ENCODE measurements around the gene KCNAB1. TPM values are rescaled to one million over a fixed set of nuclear protein-coding genes. Genes with fewer than 3 reads are reported as not detected.

The KCNAB1 gene
- total and polyA plus RNA-seq, 2 experiments from 2014 or later = 0.80 to 1.4 TPM

- TF ChIP-seq EZH2phosphoT487 (IDR thresholded peaks at IDR 0.05; ENCODE audit: low read depth, severe bottlenecking, unreplicated experiment) = no peak
- TF ChIP-seq, protein P1, sequence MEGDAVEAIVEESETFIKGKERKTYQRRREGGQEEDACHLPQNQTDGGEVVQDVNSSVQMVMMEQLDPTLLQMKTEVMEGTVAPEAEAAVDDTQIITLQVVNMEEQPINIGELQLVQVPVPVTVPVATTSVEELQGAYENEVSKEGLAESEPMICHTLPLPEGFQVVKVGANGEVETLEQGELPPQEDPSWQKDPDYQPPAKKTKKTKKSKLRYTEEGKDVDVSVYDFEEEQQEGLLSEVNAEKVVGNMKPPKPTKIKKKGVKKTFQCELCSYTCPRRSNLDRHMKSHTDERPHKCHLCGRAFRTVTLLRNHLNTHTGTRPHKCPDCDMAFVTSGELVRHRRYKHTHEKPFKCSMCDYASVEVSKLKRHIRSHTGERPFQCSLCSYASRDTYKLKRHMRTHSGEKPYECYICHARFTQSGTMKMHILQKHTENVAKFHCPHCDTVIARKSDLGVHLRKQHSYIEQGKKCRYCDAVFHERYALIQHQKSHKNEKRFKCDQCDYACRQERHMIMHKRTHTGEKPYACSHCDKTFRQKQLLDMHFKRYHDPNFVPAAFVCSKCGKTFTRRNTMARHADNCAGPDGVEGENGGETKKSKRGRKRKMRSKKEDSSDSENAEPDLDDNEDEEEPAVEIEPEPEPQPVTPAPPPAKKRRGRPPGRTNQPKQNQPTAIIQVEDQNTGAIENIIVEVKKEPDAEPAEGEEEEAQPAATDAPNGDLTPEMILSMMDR (IDR thresholded peaks at IDR 0.05; ENCODE audit: poor library complexity) = no peak
- TF ChIP-seq EZH2 (IDR thresholded peaks at IDR 0.05; ENCODE audit: borderline replicate concordance) = no peak
- H3K4me2 ChIP-seq = no peak overlapping the region
- no peaks in the 10 kb centered on the region for H4K20me1 ChIP-seq (ENCODE audit: insufficient read depth, poor library complexity, severe bottlenecking)
- no peak overlapping the region for H3K27ac ChIP-seq
- no peak overlapping the region for H3K4me3 ChIP-seq
- H3K36me3 ChIP-seq (replicated peaks; ENCODE audit: insufficient read depth, low read depth) = no peaks in the 10 kb centered on the region
- no peaks in the 10 kb centered on the region for H3K79me2 ChIP-seq
- no peaks in the 10 kb centered on the region for H3K4me1 ChIP-seq (ENCODE audit: insufficient read depth)
- no peaks in the 10 kb centered on the region for H3K9me2 ChIP-seq (replicated peaks; ENCODE audit: insufficient read depth)
- H3K27me3 ChIP-seq = no peaks in the 10 kb centered on the region
- H3K9me3 ChIP-seq (ENCODE audit: low read depth) = no peaks in the 10 kb centered on the region
- no peak overlapping the region for H2AFZ ChIP-seq
- DNase-seq (ENCODE audit: low spot score) = no peak
Observed at GRCh38 chr3:156577736-156578135, 457.4 kb downstream of the KCNAB1 start.

- no peaks in the 10 kb centered on the region for H3K79me2 ChIP-seq
- H3K4me1 ChIP-seq (ENCODE audit: insufficient read depth) = no peaks in the 10 kb centered on the region
- no peak overlapping the region for H3K4me2 ChIP-seq
- H4K20me1 ChIP-seq (ENCODE audit: insufficient read depth, poor library complexity, severe bottlenecking) = no peaks in the 10 kb centered on the region
- TF ChIP-seq, protein P1 (IDR thresholded peaks at IDR 0.05; ENCODE audit: poor library complexity) = no peak
- TF ChIP-seq EZH2 (IDR thresholded peaks at IDR 0.05; ENCODE audit: borderline replicate concordance) (no peak), EZH2phosphoT487 (IDR thresholded peaks at IDR 0.05; ENCODE audit: low read depth, severe bottlenecking, unreplicated experiment) (no peak)
- no peak overlapping the region for H3K27ac ChIP-seq
- no peaks in the 10 kb centered on the region for H3K27me3 ChIP-seq
- DNase-seq (ENCODE audit: low spot score) = no peak
- H3K4me3 ChIP-seq = no peak overlapping the region
- H3K9me3 ChIP-seq (ENCODE audit: low read depth) = no peaks in the 10 kb centered on the region
- no peaks in the 10 kb centered on the region for H3K36me3 ChIP-seq (replicated peaks; ENCODE audit: insufficient read depth, low read depth)
- H2AFZ ChIP-seq = no peak overlapping the region
- WGBS (ENCODE audit: low lambda C conversion rate, missing lambda C conversion rate) = 47% methylated on average over 2 of the region's 2 CpGs
- H3K9me2 ChIP-seq (replicated peaks; ENCODE audit: insufficient read depth) = no peaks in the 10 kb centered on the region
Observed at GRCh38 chr3:156579427-156579851, 459.1 kb downstream of the KCNAB1 start.

DNA sequence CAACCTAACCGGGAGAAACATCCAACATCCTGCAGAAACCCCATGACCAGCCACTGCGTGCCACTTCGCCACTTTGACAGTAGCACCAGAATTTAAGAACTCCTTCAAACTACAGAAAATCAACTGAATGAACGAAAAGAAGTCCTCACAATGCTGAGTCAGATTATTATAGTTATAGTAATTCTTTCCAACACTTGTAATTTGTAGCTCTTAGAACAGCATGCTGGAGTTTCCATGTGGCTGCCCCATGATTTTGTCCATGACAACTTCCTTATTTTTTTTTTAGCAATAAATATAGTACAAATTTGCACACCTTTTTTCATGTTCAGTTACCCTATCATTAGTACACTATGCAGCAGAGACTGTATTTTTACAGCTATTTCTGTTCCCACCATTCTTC, 460.7 kb downstream of the KCNAB1 start:
- no peak overlapping the region for H3K4me2 ChIP-seq
- H3K27ac ChIP-seq = no peak overlapping the region
- no peaks in the 10 kb centered on the region for H3K9me2 ChIP-seq (replicated peaks; ENCODE audit: insufficient read depth)
- H3K4me1 ChIP-seq (ENCODE audit: insufficient read depth) = no peaks in the 10 kb centered on the region
- TF ChIP-seq, protein P1 (IDR thresholded peaks at IDR 0.05; ENCODE audit: poor library complexity) = no peak
- TF ChIP-seq EZH2 (IDR thresholded peaks at IDR 0.05; ENCODE audit: borderline replicate concordance) (no peak), EZH2phosphoT487 (IDR thresholded peaks at IDR 0.05; ENCODE audit: low read depth, severe bottlenecking, unreplicated experiment) (no peak)
- H3K36me3 ChIP-seq (replicated peaks; ENCODE audit: insufficient read depth, low read depth) = no peaks in the 10 kb centered on the region
- WGBS (ENCODE audit: low lambda C conversion rate, missing lambda C conversion rate) = 92% methylated on average over 4 of the region's 4 CpGs
- H3K9me3 ChIP-seq (ENCODE audit: low read depth) = no peaks in the 10 kb centered on the region
- H2AFZ ChIP-seq = no peak overlapping the region
- no peaks in the 10 kb centered on the region for H4K20me1 ChIP-seq (ENCODE audit: insufficient read depth, poor library complexity, severe bottlenecking)
- DNase-seq (ENCODE audit: low spot score) = no peak
- H3K79me2 ChIP-seq = no peaks in the 10 kb centered on the region
- no peak overlapping the region for H3K4me3 ChIP-seq
- no peaks in the 10 kb centered on the region for H3K27me3 ChIP-seq

DNA sequence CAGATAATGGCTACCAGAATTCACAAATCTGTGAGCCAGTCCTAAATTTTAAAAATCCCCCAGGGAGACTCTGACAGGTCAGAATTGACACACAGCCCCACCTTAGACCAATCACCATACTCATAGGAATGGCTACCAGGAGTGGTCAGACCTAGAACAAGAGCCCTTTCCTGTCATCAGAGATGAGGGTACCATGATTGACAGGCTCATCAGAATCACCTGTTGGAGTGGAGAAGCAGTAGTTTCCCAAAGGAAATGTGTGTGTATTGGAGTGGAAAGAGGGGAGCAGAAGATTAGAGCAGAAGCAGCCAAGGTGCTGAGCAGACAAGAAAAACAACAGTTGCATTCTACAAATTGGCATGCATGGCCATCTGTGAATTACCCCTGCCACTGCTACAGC, 461.6 kb downstream of the KCNAB1 start:
- Histone ChIP-seq H3K4me2 (no peak overlapping the region), H3K9me2 (replicated peaks; ENCODE audit: insufficient read depth) (no peaks in the 10 kb centered on the region), H3K4me1 (ENCODE audit: insufficient read depth) (no peaks in the 10 kb centered on the region), H2AFZ (no peak overlapping the region), H3K9me3 (ENCODE audit: low read depth) (no peaks in the 10 kb centered on the region), H3K4me3 (no peak overlapping the region), H3K79me2 (no peaks in the 10 kb centered on the region), H4K20me1 (ENCODE audit: insufficient read depth, poor library complexity, severe bottlenecking) (no peaks in the 10 kb centered on the region), H3K27ac (no peak overlapping the region), H3K27me3 (no peaks in the 10 kb centered on the region), H3K36me3 (replicated peaks; ENCODE audit: insufficient read depth, low read depth) (no peaks in the 10 kb centered on the region)
- no peak for DNase-seq (ENCODE audit: low spot score)
- TF ChIP-seq EZH2phosphoT487 (IDR thresholded peaks at IDR 0.05; ENCODE audit: low read depth, severe bottlenecking, unreplicated experiment) = no peak
- TF ChIP-seq, protein P1 (IDR thresholded peaks at IDR 0.05; ENCODE audit: poor library complexity) = no peak
- TF ChIP-seq EZH2 (IDR thresholded peaks at IDR 0.05; ENCODE audit: borderline replicate concordance) = no peak

Data from hepatocyte (in vitro differentiated cells).